GM18858 (cell line): ENCODE data around the gene ADAMTS17.

Experiments
- ATAC-seq: cut with Tn5 transposase; IDR thresholded peaks from one replicate; pipeline ENCODE4 v1.9.1; 2021; ENCODE audit not compliant: unreplicated experiment

The ADAMTS17 gene

GRCh38 chr15:100033140-100033857 lies 308.5 kb downstream of the ADAMTS17 start:
- ATAC-seq, result no peak

GRCh38 chr15:100032358-100033085 lies 309.3 kb downstream of the ADAMTS17 start:
- no peak for ATAC-seq

- ATAC-seq, result no peak
Observed at GRCh38 chr15:100031665-100032357, 310.0 kb downstream of the ADAMTS17 start.

GRCh38 chr15:100030586-100031229 lies 311.1 kb downstream of the ADAMTS17 start:
- no peak for ATAC-seq

- no peak for ATAC-seq
Observed at GRCh38 chr15:100029868-100030479, 311.8 kb downstream of the ADAMTS17 start.

GRCh38 chr15:100029045-100029444 lies 312.7 kb downstream of the ADAMTS17 start:
- no peak for ATAC-seq

GRCh38 chr15:100026041-100026440 lies 315.7 kb downstream of the ADAMTS17 start:
- no peak for ATAC-seq

- ATAC-seq, result no peak
Observed at GRCh38 chr15:100022806-100023205, 319.0 kb downstream of the ADAMTS17 start.

- no peak for ATAC-seq
Observed at GRCh38 chr15:100022391-100022790, 319.4 kb downstream of the ADAMTS17 start.

GRCh38 chr15:100021653-100022052 lies 320.1 kb downstream of the ADAMTS17 start:
- ATAC-seq, result no peak

GRCh38 chr15:100020614-100021013 lies 321.2 kb downstream of the ADAMTS17 start:
- no peak for ATAC-seq

GRCh38 chr15:100020189-100020588 lies 321.6 kb downstream of the ADAMTS17 start:
- no peak for ATAC-seq

GRCh38 chr15:100019601-100020000 lies 322.2 kb downstream of the ADAMTS17 start:
- ATAC-seq, result no peak

GRCh38 chr15:100018191-100018590 lies 323.6 kb downstream of the ADAMTS17 start:
- ATAC-seq, result no peak

GRCh38 chr15:100017140-100017539 lies 324.6 kb downstream of the ADAMTS17 start:
- ATAC-seq, result no peak

GRCh38 chr15:100016632-100017031 lies 325.1 kb downstream of the ADAMTS17 start:
- ATAC-seq, result no peak

- no peak for ATAC-seq
Observed at GRCh38 chr15:100011235-100011634, 330.5 kb downstream of the ADAMTS17 start.

GRCh38 chr15:100009372-100009771 lies 332.4 kb downstream of the ADAMTS17 start:
- ATAC-seq, result no peak

GRCh38 chr15:100008258-100008657 lies 333.5 kb downstream of the ADAMTS17 start:
- ATAC-seq, result no peak

GRCh38 chr15:100007609-100008008 lies 334.2 kb downstream of the ADAMTS17 start:
- no peak for ATAC-seq

GRCh38 chr15:100005715-100006114 lies 336.1 kb downstream of the ADAMTS17 start:
- ATAC-seq, result no peak
